Chondrocyte (in vitro differentiated cells): ENCODE data around the gene CST9. TPM values are rescaled to one million over a fixed set of nuclear protein-coding genes. Genes with fewer than 3 reads are reported as not detected.

Experiments used
- DNase-seq: peaks from one replicate; pipeline ENCODE4 v3.0.0; 2021; ENCODE audit warnings: mixed read lengths, low spot score
- H3K27ac Mint-ChIP-seq: one replicate; pipeline ENCODE4 v1.8.0; 2021; ENCODE audit warnings: mild to moderate bottlenecking, moderate library complexity, mixed read lengths; ENCODE audit not compliant: unreplicated experiment
- H3K27me3 Mint-ChIP-seq: 2 replicates; pipeline ENCODE4 v1.8.0; 2021; ENCODE audit warnings: low read depth, mixed read lengths
- H3K36me3 Mint-ChIP-seq: 2 replicates; pipeline ENCODE4 v1.8.0; 2021; ENCODE audit warnings: low read depth, mixed read lengths
- H3K4me1 Mint-ChIP-seq: 2 replicates; pipeline ENCODE4 v1.8.0; 2021; ENCODE audit warnings: low read depth, mild to moderate bottlenecking, mixed read lengths
- H3K4me3 Mint-ChIP-seq: one replicate; pipeline ENCODE4 v1.8.0; 2021; ENCODE audit warnings: mild to moderate bottlenecking, moderate library complexity, mixed read lengths; ENCODE audit not compliant: unreplicated experiment
- H3K9me3 Mint-ChIP-seq: 2 replicates; pipeline ENCODE4 v1.8.0; 2021; ENCODE audit warnings: low read depth, mixed read lengths
- total RNA-seq: library from RNA; stranded (reverse); gene quantifications from 3 replicates; pipeline ENCODE4 v1.2.1, GENCODE V29; 2021
- TF ChIP-seq, protein P1 (sequence below): fragments of 200-600 bp; sonication (generic); IDR thresholded peaks from 2 replicates; pipeline ENCODE4 v1.5.0; 2021; ENCODE audit warnings: antibody characterized with exemption, mild to moderate bottlenecking, moderate library complexity

Gene CST9
- total RNA-seq, 1 donor from 2014 or later = not detected

DNA sequence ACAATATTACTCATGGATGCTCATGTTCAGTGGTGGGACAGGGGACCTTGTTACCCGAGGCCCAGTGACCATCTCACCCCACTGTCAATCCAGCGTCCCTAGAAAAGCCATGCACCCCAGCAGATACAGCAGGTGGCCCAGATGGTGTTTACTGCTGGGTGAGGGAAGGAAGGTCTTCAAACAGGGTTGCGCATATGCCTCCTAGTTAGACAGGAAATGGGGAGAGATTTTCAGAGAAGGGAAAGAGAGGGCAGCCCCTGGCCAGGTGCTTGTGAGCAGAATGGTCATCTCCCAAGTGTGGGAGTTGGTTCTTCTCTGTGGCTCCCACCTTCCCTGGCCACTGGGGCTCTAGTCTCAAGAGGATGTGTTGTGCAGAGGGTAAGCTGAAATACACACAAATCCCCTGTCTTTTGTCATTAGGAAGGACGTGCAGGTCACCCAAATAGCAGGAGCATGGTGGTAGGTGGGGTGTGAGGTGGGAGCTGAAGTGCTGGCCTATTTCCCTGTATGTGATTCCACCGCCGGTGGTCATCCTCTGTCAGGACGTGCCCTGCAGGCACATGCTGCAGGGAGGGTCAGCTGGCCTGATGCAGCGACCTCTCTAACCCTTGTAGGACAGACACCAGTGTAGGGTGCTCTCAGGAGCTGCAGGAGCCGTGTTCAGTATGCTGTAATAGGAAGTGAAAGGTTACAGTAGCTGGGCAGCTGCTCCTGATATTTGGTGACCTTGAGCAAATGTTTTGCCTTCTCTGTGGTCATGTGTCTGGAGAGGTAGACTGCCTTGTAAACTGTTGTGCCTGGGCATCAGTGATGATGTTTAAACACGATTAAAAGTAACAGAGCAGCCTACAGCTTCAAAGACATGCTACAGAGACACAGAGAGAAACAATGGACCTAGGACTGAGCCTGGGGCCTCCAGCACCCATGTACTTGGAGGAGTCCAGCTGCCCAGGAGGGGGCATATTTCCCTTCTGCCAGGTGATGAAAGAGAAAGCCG, 35.3 kb upstream of the CST9 start:
- no peaks in the 10 kb centered on the region for H3K36me3 Mint-ChIP-seq
- peaks cover 26% of the 10 kb centered on the region for H3K4me1 Mint-ChIP-seq
- no peaks in the 10 kb centered on the region for H3K27me3 Mint-ChIP-seq
- H3K27ac Mint-ChIP-seq = no peak overlapping the region
- DNase-seq = no peak
- H3K9me3 Mint-ChIP-seq = no peaks in the 10 kb centered on the region
- TF ChIP-seq, protein P1, sequence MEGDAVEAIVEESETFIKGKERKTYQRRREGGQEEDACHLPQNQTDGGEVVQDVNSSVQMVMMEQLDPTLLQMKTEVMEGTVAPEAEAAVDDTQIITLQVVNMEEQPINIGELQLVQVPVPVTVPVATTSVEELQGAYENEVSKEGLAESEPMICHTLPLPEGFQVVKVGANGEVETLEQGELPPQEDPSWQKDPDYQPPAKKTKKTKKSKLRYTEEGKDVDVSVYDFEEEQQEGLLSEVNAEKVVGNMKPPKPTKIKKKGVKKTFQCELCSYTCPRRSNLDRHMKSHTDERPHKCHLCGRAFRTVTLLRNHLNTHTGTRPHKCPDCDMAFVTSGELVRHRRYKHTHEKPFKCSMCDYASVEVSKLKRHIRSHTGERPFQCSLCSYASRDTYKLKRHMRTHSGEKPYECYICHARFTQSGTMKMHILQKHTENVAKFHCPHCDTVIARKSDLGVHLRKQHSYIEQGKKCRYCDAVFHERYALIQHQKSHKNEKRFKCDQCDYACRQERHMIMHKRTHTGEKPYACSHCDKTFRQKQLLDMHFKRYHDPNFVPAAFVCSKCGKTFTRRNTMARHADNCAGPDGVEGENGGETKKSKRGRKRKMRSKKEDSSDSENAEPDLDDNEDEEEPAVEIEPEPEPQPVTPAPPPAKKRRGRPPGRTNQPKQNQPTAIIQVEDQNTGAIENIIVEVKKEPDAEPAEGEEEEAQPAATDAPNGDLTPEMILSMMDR = no peak
- H3K4me3 Mint-ChIP-seq = no peak overlapping the region

DNA sequence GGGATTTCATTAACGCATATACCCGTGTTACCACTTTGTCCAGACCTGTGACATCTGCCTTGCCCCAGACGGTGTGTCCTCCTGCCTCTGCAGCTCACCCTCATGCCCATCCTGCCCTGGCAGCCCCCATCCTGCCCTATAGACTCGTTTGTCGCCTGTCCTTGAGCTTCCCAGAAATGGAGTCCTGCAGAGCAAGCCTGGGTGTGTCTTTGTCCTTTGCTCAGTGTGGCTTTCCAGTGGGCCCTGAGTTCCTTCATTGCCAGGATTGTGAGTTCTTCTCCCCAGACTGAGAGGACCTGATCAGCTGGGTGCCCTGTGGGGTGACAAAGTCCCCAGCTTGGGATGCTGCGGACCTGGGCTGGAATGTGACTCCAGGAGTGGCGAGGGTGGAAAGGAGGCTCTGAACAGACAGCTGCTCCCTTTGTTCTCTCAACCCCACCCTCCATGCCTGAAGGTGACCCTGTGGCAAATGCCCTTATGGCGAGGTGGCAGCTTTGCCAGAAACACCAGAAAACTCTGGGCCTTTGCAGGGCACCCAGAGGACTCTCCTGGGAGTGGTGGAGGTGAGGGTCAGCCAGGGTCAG, 34.4 kb upstream of the CST9 start:
- Mint-ChIP-seq H3K27me3 (no peaks in the 10 kb centered on the region), H3K4me3 (no peak overlapping the region), H3K4me1 (peaks cover 32% of the 10 kb centered on the region), H3K9me3 (no peaks in the 10 kb centered on the region), H3K27ac (no peak overlapping the region), H3K36me3 (no peaks in the 10 kb centered on the region)
- no peak for DNase-seq
- TF ChIP-seq, protein P1 = no peak

- no peaks in the 10 kb centered on the region for H3K9me3 Mint-ChIP-seq
- H3K27ac Mint-ChIP-seq = no peak overlapping the region
- TF ChIP-seq, protein P1 = no peak
- no peak overlapping the region for H3K4me3 Mint-ChIP-seq
- peaks cover 38% of the 10 kb centered on the region for H3K4me1 Mint-ChIP-seq
- peaks cover 5% of the 10 kb centered on the region for H3K36me3 Mint-ChIP-seq
- no peak for DNase-seq
- no peaks in the 10 kb centered on the region for H3K27me3 Mint-ChIP-seq
Observed at GRCh38 chr20:23639490-23639958, 33.8 kb upstream of the CST9 start.

DNA sequence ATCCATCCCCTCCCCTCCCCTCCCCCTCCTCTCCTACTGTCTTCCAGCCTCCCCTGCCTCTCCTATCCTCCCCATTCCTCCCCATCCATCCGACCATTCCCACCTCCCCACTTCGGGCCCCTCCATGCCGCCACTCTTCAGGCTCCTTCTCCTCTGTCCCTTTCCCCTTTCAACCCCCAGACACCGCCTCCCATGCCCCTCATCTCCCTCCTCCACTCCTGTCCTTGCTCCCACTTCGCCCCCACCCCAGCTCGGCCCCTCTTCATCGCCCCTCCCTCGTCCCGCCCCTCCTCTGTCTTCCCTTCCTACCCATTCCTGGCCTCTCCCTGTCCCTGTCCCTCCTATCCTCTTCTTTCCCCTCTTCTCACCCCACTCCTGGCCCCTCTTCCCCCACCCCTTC, 32.6 kb upstream of the CST9 start:
- no peak for DNase-seq
- TF ChIP-seq, protein P1 = no peak

More for the DNA sequence above, 32.6 kb upstream of the CST9 start:
- Mint-ChIP-seq H3K27ac (no peak overlapping the region), H3K36me3 (peaks cover 9% of the 10 kb centered on the region), H3K4me1 (peaks cover 39% of the 10 kb centered on the region), H3K27me3 (no peaks in the 10 kb centered on the region), H3K4me3 (no peak overlapping the region), H3K9me3 (no peaks in the 10 kb centered on the region)
